Germinal center (tissue), 1 donor: Measurements from ENCODE around the gene CHDH.

Experiments used
- DNase-seq: peaks from one replicate; pipeline ENCODE4 v3.0.0; 2012; ENCODE audit warnings: mixed read lengths, low spot score

The CHDH gene

DNA sequence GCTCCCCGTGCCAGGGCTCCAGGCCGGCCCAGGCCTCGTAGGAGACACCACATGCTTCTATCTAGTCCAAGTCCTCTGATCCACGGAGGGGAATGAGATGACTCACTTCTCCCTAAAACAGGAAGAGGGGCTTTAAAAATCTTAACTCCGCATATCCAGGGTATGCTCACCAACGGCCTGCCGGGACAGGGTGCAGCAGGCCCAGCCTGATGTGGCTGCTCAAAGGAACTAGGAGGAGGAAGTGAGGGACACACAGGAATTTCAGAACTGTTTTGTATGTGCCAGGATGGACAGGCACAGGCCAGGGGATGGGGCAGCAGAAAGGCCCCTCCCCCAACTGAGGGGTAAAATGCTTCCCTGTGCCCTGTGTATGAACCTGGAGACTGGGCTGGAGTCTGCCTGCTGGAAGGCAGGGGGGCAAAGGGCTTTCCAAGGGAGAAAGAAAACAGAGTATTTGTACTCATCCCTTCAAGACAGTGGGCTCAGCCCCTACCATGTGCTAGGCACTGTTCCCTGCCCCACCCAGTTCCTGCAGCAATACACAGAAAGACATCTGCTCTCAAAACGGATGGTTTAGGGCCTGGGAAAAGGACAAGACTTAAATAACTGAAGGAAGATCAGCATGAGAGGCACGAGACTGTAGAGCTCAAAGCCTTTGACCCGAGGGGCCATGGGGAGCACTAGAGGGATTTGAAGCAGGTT is 22.1 kb downstream of the CHDH start:
- no peak for DNase-seq

DNA sequence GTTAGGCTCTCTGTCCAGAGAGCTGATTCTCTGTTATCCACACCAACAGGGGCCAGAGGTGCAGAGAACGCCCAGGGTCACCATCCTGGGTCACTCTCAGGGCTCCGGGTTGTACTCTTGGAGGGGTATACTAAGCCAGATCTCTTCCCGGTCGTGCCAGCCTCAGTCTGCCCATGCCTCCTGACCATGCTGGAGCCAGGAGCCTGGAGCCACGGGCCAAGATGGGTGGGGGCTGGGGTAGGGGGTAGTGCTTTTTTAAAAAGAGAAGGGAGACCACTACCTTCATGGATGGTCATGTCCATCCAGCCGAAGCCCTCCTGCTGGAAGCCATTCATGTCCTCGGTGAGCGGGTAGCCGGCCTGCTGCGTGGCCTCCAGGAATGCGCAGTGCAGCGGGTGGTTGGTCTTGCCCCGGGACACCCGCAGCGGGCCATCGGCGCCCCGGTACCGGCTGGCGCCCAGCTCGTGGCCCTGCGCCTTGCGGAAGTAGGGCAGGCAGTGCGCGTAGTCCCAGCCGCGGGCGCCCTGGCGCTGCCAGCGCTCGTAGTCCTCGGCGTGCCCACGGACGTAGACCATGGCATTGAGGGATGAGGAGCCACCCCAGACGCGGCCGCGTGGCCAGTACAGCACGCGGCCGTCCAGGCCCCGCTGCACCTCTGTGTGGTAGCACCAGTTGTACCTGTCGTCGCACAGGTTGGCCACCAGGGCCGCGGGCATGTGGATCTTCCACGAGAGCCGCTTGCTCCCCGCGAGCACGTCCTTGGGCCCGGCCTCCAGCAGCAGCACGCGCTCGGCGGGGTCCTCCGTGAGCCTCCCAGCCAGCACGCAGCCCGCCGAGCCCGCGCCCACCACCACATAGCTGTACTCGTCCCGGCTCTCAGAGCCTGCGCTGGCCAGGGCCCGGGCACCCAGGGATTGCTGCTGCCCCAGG is 22.9 kb downstream of the CHDH start:
- DNase-seq, result no peak

DNA sequence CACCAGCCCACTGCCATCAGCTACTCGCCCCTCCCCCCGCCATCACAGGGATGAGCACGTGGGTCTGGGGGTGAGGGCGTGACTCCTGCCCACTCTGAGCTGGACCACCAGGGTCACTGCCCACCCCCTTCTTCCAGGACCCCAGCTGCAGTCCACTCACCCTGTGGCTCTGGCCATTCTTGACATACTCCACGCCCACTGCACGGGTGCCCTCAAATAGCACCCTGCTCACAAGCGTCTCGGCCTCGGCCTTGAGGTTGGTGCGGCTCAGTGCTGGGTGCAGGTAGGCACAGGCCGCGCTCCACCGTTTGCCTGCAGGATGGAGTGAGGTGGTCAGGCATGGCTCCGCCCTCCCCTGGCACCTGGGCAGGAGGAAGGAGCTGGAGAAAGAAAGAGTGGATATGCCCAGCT is 23.9 kb downstream of the CHDH start:
- DNase-seq, result no peak

DNA sequence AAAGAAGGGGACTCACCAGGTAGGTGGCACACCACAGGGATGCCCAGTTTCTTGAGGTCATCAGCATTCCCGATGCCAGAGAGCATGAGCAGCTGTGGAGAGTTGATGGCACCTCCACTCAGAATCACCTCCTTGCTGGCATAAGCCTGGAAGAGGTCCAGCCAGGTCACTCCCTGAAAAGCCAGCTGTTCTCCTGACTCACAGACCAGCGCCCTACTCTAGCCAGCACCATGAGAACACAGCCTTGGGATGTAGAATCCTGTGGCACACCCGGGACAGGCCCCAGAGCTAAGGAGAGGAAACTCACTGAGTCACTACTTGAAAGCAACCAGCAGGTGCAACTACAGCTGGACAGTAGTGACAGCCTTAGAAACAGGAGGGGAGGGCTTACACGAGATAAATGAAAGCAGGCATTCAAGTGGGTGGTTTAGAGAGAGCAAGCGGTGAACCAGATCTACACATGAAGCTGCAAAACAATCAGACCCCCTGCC is 24.5 kb downstream of the CHDH start:
- DNase-seq, result no peak

DNA sequence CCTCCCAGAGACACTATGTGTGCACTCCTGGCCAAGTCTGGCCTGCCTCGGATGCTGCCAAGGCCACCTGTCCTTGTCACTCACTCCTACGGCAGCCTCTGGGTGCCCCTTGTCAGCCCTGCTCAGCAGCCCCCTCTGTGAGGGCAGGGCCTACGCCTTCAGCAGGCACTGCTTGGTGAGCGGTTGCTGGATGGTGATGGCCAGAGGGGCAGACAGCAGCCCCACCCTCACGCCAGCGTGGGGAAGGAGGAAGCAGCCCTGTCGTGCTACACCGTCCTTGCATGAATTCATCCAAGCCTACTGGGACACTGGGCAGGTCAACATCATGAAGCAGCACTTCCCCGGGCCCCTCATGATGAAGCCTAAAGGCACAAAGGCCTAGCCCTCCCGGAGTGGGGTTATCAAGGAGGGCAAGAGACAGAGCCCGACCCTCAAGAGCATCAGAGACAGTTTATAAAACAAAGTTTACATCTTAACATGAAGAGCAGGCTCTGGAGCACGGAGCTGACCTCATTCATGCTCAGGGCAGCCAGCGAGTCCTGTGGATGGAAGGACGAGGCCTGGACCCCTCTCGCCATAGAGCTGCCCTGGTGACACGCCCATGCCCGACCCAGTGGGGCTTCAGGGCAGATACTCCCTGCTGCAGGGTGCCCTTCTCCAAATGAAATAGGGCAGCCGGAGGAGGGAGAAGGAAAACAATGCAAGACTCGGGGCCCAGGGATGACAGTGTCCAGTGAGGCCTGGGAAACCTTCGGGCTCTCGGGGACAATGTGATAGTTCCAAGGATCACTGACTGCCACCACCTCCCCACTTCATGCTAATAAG is 25.3 kb downstream of the CHDH start:
- no peak for DNase-seq

DNA sequence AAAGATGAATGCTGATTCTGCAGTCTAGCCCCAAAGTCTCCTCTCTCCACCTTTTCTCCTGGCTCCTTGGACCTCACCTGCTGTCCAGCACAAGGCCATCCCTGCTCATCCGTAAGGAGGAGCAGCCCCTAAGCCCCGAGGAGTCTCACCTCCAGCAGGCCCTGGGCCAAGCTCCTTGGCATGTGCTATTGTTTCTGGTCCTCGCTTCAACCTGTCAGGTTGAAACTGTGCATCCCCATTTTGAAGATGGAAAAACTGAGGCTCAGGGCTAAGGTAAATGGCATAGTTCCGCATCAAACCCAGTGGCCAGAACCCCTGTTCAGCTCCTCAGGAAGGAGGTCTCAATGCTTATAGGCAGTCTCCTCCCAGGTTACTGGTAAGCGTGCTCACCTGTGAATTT is 26.1 kb downstream of the CHDH start:
- no peak for DNase-seq

DNA sequence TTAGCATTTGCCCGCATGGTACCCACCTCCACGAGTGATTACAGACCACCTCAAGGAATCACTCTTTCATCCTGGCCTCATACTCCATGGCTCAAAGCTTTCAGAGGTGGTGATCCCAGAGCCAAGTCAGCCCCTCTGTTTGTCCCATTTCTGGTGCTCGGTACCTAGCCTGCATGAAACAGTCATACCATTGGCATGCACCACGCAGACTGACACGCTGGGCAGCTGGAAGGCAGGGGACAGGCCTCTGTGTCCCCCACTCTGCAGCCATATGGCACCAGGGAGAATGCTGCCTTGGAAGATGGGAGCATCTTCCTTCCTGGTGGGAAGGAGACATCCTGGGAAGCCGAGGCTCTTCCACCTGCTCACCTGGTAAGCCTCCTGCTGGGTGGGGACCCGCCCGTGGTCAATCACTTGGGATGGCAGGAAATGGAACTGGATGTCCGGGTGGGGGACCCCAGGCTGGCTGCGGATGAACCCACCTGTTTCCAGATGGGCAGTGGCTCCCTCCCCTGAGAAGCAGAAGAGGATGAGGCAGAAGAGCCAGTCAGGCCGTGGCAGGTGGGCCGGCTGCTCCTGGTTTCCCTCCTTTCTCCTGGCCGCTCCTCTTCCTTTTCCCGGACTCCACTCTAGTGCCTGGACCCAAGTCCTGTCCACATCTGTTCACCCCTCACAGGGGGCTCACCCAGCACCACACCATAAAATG is 26.9 kb downstream of the CHDH start:
- DNase-seq, result no peak

DNA sequence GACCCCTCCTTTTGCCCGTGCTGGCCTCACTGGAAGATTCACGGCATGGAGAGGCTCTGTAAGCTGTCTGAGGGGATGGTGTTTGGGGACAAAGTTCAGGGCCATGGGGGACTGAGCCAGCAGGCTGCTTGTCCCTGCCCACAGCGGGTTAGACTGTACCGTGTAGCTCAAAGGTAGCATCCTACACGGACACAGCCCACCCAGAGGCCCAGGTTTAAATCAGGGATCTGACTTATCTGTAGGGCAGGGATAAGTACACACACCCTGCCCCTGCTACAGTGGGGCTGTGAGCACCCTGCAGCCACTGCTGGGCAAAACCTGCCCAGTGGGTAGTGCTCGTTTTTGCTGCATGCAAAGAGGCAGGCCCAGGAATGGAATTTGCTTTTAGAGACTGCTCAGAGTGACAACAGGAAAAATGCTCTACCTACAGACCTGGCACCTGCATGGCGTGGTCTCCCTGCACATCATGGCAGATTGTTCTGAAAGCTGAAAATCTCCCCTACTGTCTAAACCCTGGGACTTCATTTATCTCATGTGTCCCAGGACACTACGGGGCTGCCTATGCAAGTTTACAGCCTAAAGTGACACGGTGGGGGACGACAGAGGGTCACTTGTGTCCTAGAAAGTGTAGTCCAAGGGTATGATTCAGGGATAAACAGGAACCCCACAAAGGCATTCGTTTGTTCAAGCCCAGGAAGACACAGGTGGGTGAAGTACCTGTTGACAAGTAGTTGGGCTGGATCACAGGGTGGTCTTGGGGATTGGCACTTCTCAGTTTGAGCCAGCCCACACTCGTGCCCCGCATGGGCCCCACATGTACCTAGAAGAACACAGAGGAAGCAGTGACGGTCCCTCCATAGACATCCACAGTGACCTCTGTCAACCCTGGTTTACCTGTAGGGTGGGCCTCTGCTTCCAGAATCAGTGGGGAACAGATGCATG is 27.7 kb downstream of the CHDH start:
- no peak for DNase-seq

DNA sequence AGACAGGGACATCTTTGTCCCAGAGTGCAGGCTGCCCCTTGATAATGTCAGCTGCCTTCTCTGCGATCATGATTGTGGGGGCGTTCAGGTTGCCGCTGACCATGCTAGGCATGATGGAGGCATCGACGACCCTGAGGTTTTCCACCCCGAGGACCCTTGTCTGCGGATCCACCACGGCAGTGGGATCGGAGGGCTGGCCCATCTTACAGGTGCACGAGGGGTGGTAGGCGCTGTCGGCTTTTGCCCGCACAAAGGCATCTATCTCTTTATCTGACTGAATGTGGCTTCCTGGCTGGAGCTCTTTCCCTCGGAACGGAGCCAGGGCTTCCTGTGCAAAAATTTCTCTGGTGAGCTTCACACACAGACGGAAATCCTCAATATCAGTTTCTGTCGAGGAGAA is 28.4 kb downstream of the CHDH start:
- DNase-seq, result no peak

DNA sequence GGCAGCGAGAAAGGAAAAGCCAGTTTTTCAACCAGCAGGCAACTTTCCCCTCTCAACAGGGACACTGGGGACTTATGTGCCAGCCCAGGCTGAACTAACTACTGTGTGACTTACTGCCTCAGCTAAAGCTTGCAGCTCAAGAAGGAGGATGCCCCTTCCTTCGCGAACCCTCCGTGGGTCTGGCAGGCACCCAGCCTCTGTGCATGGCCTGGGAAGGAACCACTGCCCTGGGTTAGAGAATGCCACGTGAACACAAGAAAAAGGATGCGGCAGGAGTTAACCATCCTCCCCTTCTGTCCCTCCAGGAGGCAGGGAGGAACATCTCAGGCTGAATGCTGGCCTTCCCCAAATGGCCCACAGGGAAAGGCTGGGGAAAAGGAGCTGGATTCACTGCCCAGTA is 29.0 kb downstream of the CHDH start:
- no peak for DNase-seq

DNA sequence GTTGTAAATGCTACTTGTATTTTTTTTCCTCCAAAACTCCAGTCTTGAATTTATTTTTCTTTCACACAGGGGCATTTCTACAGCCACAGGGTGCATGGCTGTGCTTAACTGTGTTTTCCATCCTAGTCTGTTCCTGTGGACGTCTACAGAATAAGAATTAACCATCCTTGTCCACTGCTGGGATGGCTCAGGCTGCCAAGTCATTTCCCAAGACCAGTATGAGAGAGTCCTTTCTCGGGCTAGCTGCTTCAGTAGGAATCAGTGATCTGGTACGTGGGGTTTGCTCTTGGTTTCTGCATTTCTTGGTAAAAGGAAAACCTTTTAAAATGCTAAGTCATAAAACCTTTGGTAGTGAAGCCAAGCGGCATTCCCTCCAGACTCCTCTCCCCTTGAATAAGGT is 29.8 kb downstream of the CHDH start:
- no peak for DNase-seq

DNA sequence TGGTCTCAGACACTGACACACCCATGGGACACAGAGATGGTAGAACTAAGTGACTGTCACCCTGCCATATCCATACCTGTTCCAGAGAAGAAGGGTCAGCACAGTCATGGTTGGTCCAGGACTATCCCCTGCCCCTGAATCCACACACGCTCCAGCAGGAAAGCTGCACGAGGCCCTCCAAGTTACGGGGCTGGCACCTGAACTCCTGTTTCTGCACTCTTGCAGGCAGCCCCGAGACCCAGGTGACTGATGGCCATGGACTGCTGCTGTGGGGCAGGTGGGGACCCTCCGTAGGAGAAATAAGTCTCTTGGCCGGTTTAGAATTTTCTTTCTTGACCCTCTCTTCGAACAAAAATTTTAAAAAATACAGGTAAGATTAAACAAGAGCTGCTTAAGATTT is 30.6 kb downstream of the CHDH start:
- DNase-seq, result no peak

DNA sequence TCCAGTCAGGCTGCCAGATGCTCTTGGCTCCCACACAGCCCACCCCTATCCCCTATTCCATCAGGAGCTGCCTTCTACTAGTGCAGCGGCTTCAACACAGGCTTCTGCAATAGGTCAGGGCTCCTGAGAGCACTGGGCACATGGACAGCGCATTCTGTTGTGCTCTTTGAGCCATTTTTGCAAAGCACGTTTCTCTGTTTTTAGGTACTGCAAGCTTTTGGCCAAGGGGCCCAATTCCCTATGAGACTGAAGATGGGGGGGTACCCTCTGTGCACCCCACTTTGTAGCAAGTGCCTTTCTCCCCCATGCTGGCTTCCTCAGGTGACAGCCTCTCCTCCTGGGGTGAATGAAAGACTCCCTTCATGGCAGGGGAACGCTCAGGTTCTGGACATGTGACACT is 31.2 kb downstream of the CHDH start:
- DNase-seq, result no peak

DNA sequence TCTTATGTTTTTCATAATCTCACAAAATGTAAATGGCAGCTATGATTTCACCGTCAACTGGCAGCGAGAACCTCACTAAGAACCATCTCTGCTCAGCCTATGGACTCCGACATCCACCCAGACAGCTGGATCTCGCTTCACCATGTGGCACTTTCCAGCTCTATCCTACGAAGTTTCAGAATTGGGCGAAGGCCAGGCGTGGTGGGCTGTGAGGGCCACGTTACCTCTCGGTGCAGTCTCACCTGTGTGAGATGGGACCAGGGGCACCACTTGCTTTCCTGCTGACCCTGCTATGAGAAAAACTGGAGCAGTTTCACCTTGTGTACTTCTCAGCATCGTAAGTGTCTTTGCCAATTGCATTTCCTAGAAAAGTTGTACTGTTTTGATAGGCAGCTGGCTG is 32.3 kb downstream of the CHDH start:
- no peak for DNase-seq

DNA sequence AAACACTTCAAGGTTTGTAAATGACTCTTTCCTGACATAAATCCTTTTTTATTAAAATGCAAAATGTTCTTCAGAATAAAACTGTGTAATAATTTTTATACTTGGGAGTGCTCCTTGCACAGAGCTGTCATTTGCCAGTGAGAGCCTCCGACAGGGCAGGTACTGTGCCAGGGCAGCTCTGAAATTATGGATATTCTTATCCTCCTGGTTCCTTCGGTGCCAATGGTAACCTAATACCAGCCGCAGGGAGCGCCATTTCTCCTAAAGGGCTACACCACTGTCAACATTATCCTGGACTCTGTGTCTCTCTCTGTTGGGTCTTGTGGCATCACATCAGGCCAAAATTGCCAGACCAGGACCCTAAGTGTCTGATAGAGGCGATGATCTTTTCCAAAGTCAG is 33.0 kb downstream of the CHDH start:
- DNase-seq, result no peak

DNA sequence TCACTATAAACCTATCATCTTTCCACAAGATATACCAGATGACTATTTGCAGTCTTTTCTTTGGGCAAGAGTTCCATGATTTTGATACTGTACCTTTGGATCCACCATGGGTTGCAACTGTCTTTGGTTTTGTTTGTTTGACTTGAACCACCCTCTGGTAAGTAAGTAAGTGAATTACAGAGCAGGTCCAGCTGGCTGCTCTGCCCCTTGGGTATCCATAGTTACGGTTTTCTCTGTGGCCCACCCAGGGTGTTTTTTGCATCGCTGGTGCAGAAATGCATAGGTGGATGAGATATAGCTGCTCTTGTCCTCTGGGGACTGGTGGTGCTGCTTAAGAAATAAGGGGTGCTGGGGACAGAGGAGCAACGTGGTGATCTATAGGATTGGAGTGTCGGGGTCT is 33.8 kb downstream of the CHDH start:
- DNase-seq, result peak; percentile 12

DNA sequence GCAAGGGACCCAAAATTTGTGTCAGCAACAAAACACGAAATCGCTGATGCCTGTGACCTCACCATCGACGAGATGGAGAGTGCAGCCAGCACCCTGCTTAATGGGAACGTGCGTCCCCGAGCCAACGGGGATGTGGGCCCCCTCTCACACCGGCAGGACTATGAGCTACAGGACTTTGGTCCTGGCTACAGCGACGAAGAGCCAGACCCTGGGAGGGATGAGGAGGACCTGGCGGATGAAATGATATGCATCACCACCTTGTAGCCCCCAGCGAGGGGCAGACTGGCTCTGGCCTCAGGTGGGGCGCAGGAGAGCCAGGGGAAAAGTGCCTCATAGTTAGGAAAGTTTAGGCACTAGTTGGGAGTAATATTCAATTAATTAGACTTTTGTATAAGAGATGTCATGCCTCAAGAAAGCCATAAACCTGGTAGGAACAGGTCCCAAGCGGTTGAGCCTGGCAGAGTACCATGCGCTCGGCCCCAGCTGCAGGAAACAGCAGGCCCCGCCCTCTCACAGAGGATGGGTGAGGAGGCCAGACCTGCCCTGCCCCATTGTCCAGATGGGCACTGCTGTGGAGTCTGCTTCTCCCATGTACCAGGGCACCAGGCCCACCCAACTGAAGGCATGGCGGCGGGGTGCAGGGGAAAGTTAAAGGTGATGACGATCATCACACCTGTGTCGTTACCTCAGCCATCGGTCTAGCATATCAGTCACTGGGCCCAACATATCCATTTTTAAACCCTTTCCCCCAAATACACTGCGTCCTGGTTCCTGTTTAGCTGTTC is 34.9 kb downstream of the CHDH start:
- no peak for DNase-seq

DNA sequence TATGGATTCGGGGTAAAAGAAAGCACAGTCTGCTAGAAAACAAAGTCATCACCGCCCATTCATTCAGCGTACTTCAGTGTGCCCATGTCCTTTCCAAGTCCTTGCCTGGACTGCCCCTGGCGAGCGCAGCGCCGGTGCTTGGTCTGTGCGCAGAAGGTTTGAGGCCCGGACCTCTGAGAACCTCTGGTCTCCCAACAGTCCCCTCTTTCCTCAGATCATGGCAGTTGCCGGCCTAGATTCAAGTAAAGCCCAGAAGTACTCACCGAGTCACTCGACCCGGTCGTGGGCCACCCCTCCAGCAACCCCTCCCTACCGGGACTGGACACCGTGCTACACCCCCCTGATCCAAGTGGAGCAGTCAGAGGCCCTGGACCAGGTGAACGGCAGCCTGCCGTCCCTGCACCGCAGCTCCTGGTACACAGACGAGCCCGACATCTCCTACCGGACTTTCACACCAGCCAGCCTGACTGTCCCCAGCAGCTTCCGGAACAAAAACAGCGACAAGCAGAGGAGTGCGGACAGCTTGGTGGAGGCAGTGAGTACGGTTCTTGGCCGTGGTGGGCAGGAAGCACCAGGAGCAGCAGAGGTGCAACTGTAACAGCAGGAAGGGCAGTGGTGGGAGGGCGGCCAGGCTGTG is 36.3 kb downstream of the CHDH start:
- DNase-seq, result no peak

DNA sequence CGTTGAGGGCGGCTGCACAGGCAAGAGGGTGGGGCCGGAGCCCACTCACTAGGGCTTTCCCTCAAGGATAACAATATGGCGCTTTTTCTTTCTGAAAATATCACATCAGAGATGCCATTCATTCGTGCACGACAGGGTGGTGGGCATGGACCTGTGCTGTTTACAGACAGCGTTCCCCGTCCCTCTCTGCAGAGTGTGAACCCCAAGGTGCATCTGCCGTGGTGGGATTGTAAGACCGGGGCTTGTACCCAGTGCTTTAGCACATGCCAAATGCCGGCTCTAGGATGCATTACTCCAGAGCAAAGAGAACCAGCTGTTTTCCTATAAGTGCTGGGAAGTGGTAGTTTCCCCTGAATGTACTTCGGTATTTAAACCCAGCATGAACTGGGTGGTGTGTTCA is 37.0 kb downstream of the CHDH start:
- DNase-seq, result no peak
